Trophoblast cell (in vitro differentiated cells and primary cell): ENCODE results near the gene LAYN.

ENCODE experiments used
- DNase-seq, 2 donors: peaks; one replicate each; pipeline ENCODE4 v3.0.0-alpha.2; 2016
- H2AFZ ChIP-seq: 2 replicates; pipeline ENCODE4 v1.6.1; 2013; ENCODE audit warnings: low read length, moderate library complexity, mild to moderate bottlenecking; ENCODE audit not compliant: insufficient read depth, poor library complexity
- H2AK5ac ChIP-seq: 2 replicates; pipeline ENCODE4 v1.6.1; 2013; ENCODE audit warnings: mild to moderate bottlenecking, low read length
- H2BK120ac ChIP-seq: 2 replicates; pipeline ENCODE4 v1.6.1; 2013; ENCODE audit warnings: low read length, mild to moderate bottlenecking, moderate library complexity; ENCODE audit not compliant: insufficient read depth, poor library complexity
- H2BK12ac ChIP-seq: 2 replicates; pipeline ENCODE4 v1.6.1; 2013; ENCODE audit warnings: mild to moderate bottlenecking, low read length, moderate library complexity
- H2BK5ac ChIP-seq: 2 replicates; pipeline ENCODE4 v1.6.1; 2013; ENCODE audit warnings: low read length, low read depth, moderate library complexity, mild to moderate bottlenecking; ENCODE audit not compliant: poor library complexity
- H3K14ac ChIP-seq: 2 replicates; pipeline ENCODE4 v1.6.1; 2013; ENCODE audit warnings: mild to moderate bottlenecking, low read length
- H3K18ac ChIP-seq: 2 replicates; pipeline ENCODE4 v1.6.1; 2013; ENCODE audit warnings: mild to moderate bottlenecking, low read length
- H3K23ac ChIP-seq: 2 replicates; pipeline ENCODE4 v1.6.1; 2013; ENCODE audit warnings: low read length
- H3K27ac ChIP-seq: 2 replicates; pipeline ENCODE4 v1.5.1; 2013; ENCODE audit warnings: low read depth, mild to moderate bottlenecking, inconsistent platforms, low read length, moderate library complexity
- H3K27me3 ChIP-seq: 2 replicates; pipeline ENCODE4 v1.6.1; 2013; ENCODE audit warnings: inconsistent platforms, mild to moderate bottlenecking, low read length, moderate library complexity; ENCODE audit not compliant: insufficient read depth
- H3K36me3 ChIP-seq, 2 experiments: 1 replicate in 1 of 2; 2 replicates in 1 of 2; pipeline ENCODE4 v1.6.1; 2013; ENCODE audit warnings: low read length in 2 of 2, mild to moderate bottlenecking in 2 of 2, moderate library complexity in 1 of 2; ENCODE audit not compliant: insufficient read depth in 2 of 2, control insufficient read depth in 1 of 2
- H3K4ac ChIP-seq: 2 replicates; pipeline ENCODE4 v1.6.1; 2013; ENCODE audit warnings: low read depth, mild to moderate bottlenecking, low read length, moderate library complexity
- H3K4me1 ChIP-seq, 2 experiments: 1 replicate in 1 of 2; 2 replicates in 1 of 2; pipeline ENCODE4 v1.6.1; 2013; ENCODE audit warnings: low read length in 2 of 2, mild to moderate bottlenecking in 2 of 2, moderate library complexity in 1 of 2; ENCODE audit not compliant: insufficient read depth in 2 of 2, control insufficient read depth in 1 of 2
- H3K4me2 ChIP-seq: 2 replicates; pipeline ENCODE4 v1.6.1; 2013; ENCODE audit warnings: inconsistent platforms, mild to moderate bottlenecking, low read length, moderate library complexity
- H3K4me3 ChIP-seq: 2 replicates; pipeline ENCODE4 v1.5.1; 2013; ENCODE audit warnings: mild to moderate bottlenecking, low read depth, low read length, inconsistent platforms
- H3K79me1 ChIP-seq: one replicate; pipeline ENCODE4 v1.6.1; 2013; ENCODE audit warnings: low read length
- H3K79me2 ChIP-seq: 2 replicates; pipeline ENCODE4 v1.6.1; 2013; ENCODE audit warnings: low read length, mild to moderate bottlenecking; ENCODE audit not compliant: control insufficient read depth, insufficient read depth, poor library complexity
- H3K9ac ChIP-seq: 2 replicates; pipeline ENCODE4 v1.6.1; 2013; ENCODE audit warnings: mild to moderate bottlenecking, low read length
- H3K9me3 ChIP-seq: 2 replicates; pipeline ENCODE4 v1.6.1; 2013; ENCODE audit warnings: low read depth, mild to moderate bottlenecking, control low read depth, inconsistent platforms, low read length; ENCODE audit not compliant: insufficient read depth
- H4K12ac ChIP-seq: 2 replicates; pipeline ENCODE4 v1.6.1; 2013; ENCODE audit warnings: low read depth, mild to moderate bottlenecking, low read length, moderate library complexity
- H4K8ac ChIP-seq: 2 replicates; pipeline ENCODE4 v1.6.1; 2013; ENCODE audit warnings: low read depth, mild to moderate bottlenecking, low read length, moderate library complexity
- H4K91ac ChIP-seq: one replicate; pipeline ENCODE4 v1.6.1; 2013; ENCODE audit warnings: low read depth, mild to moderate bottlenecking, low read length, moderate library complexity
- WGBS: extraction: QIAGEN DNeasy Blood & Tissue Kit; methylation state at CpG from one replicate; pipeline ENCODE4 v1.1.7; 2013; ENCODE audit warnings: missing lambda C conversion rate; ENCODE audit not compliant: insufficient read length, insufficient coverage; ENCODE audit errors: extremely low coverage; 5-methylcytosine and 5-hydroxymethylcytosine counted together

The LAYN gene

DNA sequence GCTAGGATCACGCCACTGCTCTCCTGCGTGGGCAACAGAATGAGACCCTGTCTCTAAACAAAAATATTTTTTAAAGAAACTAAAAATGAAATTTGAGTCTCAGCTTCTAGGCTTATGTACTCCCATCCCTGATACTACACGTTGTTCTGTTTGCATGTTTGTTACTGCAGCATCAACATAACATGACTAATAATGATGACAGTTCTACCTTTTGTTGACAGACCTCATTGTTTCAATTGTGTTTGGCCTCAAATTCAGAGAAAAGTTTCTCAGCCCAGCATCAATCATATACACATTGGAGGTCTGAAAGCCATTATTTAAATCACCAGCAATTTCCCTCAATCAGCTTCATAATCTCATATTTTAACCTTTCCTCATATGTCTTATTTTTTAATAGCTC, 20.8 kb downstream of the LAYN start:
- no peak overlapping the region for H3K18ac ChIP-seq
- H4K8ac ChIP-seq, result no peak overlapping the region
- H3K4me2 ChIP-seq, result no peak overlapping the region
- H3K79me2 ChIP-seq, result no peaks in the 10 kb centered on the region
- no peaks in the 10 kb centered on the region for H3K79me1 ChIP-seq
- no peaks in the 10 kb centered on the region for H3K4me1 ChIP-seq
- no peak overlapping the region for H3K23ac ChIP-seq
- H2BK5ac ChIP-seq, result no peak overlapping the region
- H3K27ac ChIP-seq, result no peak overlapping the region
- H2BK120ac ChIP-seq, result no peak overlapping the region
- H2AFZ ChIP-seq, result no peak overlapping the region
- no peaks in the 10 kb centered on the region for H3K9me3 ChIP-seq
- H3K14ac ChIP-seq, result no peak overlapping the region
- no peak for DNase-seq
- no peak overlapping the region for H4K91ac ChIP-seq
- H4K12ac ChIP-seq, result no peak overlapping the region
- H3K27me3 ChIP-seq, result no peaks in the 10 kb centered on the region
- no peak overlapping the region for H3K4ac ChIP-seq
- no peak overlapping the region for H3K9ac ChIP-seq
- H3K36me3 ChIP-seq, result peaks cover 13 to 38% of the 10 kb centered on the region in 2 experiments
- no peak overlapping the region for H2BK12ac ChIP-seq
- no peak overlapping the region for H2AK5ac ChIP-seq
- H3K4me3 ChIP-seq, result no peak overlapping the region
- no CpG with 5 or more reads among the region's 3 CpGs for WGBS

DNA sequence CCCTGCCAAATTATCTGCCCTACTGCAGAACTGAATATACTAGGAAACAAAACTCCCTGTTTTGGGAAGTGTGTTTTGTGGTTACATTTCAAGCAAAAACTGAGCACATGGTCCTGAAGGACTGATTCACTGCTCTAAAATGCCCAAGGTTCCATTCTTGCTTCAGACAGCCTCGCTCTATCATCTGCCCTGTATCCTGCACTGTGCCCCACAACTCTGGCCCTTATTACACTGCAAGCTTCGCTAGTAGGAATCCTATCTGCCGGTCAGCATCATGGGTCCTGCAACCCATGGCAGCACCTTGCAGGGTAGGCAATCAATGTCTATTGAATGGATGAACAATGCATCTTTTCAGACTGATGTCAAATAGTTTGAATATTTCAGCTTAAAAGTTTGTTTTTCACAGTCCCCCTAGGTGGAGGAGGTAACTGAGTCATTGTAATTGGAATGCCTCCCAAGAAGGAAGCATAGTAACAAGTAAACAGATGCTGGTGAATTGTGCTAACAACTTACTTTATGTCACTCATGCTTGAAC, 21.3 kb downstream of the LAYN start:
- Histone ChIP-seq H3K4ac (no peak overlapping the region), H4K91ac (no peak overlapping the region), H3K4me3 (no peak overlapping the region), H2BK5ac (no peak overlapping the region), H4K8ac (no peak overlapping the region), H3K4me1 (no peaks in the 10 kb centered on the region), H3K79me2 (no peaks in the 10 kb centered on the region), H3K79me1 (no peaks in the 10 kb centered on the region), H2BK12ac (no peak overlapping the region), H2BK120ac (no peak overlapping the region), H3K14ac (no peak overlapping the region), H4K12ac (no peak overlapping the region), H3K9me3 (no peaks in the 10 kb centered on the region), H3K18ac (no peak overlapping the region), H3K4me2 (no peak overlapping the region), H3K23ac (no peak overlapping the region), H2AK5ac (no peak overlapping the region), H3K9ac (no peak overlapping the region), H3K27me3 (no peaks in the 10 kb centered on the region), H3K36me3 (peaks cover 13 to 34% of the 10 kb centered on the region in 2 experiments), H2AFZ (no peak overlapping the region), H3K27ac (no peak overlapping the region)
- no CpG with 5 or more reads among the region's 3 CpGs for WGBS
- DNase-seq, result peak; percentile 63 to 77

DNA sequence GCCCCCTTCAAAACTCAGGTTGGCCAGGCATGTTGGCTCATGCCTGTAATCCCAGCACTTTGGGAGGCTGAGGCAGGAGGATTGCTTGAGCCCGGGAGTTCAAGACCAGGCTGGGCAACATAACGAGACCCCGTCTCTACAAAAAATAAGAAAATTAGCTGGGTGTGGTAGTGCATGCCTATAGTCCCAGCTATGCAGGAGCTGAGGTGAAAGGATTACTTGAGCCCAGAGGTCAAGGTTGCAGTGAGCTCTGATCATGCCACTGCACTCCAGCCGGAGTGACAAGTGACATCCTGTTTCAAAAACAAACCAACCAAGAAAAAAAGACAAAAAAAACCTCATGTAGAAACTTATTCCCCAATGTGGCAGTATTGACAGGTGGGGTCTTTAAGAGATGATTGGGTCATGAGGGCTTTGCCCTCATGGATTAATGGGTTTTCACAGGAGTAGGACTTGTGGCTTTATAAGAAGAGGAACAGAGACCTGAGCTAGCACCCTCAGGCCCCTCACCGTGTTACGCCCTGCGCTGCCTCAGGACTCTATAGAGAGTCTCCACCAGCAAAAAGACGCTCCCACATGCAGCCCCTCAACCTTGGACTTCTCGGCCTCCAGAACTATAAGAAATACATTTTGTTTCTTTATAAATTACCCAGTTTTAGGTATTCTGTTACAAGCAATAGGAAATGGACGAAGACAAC, 22.3 kb downstream of the LAYN start:
- Histone ChIP-seq H2AFZ (no peak overlapping the region), H2BK5ac (no peak overlapping the region), H3K27me3 (no peaks in the 10 kb centered on the region), H2BK120ac (no peak overlapping the region), H2AK5ac (no peak overlapping the region), H4K8ac (no peak overlapping the region), H3K9ac (no peak overlapping the region), H3K4me1 (no peaks in the 10 kb centered on the region), H3K14ac (no peak overlapping the region), H3K23ac (no peak overlapping the region), H3K18ac (no peak overlapping the region), H2BK12ac (no peak overlapping the region), H3K4me3 (no peak overlapping the region), H3K36me3 (peaks cover 13 to 27% of the 10 kb centered on the region in 2 experiments), H3K4ac (no peak overlapping the region), H4K91ac (no peak overlapping the region), H3K79me1 (no peaks in the 10 kb centered on the region), H3K27ac (no peak overlapping the region), H3K9me3 (no peaks in the 10 kb centered on the region), H4K12ac (no peak overlapping the region), H3K4me2 (no peak overlapping the region), H3K79me2 (no peaks in the 10 kb centered on the region)
- DNase-seq, result no peak
- no CpG with 5 or more reads among the region's 10 CpGs for WGBS

DNA sequence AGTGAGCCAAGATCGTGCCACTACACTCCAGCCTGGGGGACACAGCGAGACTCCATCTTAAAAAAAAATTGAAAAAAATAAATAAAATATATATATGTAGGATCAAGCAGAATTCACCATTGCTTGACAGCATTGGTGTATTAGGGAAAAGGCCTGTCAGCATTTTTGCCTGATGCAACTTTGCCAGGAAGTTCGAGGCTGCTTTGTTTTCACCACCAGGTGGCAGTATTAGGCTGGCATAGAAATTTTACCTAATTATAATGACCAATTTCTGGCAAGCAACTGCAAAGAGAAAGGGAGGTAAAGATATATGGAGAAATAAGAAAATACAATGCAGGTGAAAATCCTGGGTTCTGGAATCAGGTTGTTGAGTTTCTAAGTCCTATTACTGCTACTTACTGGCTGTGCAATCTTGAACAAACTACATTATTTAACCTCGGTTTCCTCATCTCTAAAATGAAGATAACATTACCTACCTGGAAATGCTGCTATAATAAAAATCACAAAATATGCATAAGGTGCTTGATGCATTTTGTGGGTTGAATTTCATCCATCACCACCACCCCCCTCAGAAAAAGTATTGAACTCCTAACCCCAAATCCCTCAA, 24.7 kb downstream of the LAYN start:
- no CpG with 5 or more reads among the region's 4 CpGs for WGBS
- Histone ChIP-seq H4K91ac (no peak overlapping the region), H3K14ac (no peak overlapping the region), H3K4me3 (no peak overlapping the region), H2BK12ac (no peak overlapping the region), H2BK5ac (no peak overlapping the region), H2AFZ (no peak overlapping the region), H3K9ac (no peak overlapping the region), H3K27ac (no peak overlapping the region), H3K79me1 (no peaks in the 10 kb centered on the region), H3K9me3 (no peaks in the 10 kb centered on the region), H3K79me2 (no peaks in the 10 kb centered on the region), H3K23ac (no peak overlapping the region), H2AK5ac (no peak overlapping the region), H3K36me3 (peaks cover 6 to 19% of the 10 kb centered on the region in 2 experiments), H4K12ac (no peak overlapping the region), H4K8ac (no peak overlapping the region), H3K4me2 (no peak overlapping the region), H3K18ac (no peak overlapping the region), H3K27me3 (no peaks in the 10 kb centered on the region), H2BK120ac (no peak overlapping the region), H3K4ac (no peak overlapping the region), H3K4me1 (no peaks in the 10 kb centered on the region)
- DNase-seq, result peak; percentile 74 to 95
